Smooth muscle cell (in vitro differentiated cells): Measurements from ENCODE around the gene PDE4B. TPM values are rescaled to one million over a fixed set of nuclear protein-coding genes. Genes with fewer than 3 reads are reported as not detected.

Experiments used
- DNase-seq: peaks from one replicate; lab custom pipeline; 2025; ENCODE audit not compliant: unreplicated experiment; lab: John Stamatoyannopoulos, UW
- H2AFZ ChIP-seq: fragments of 200-600 bp; sonication (generic); 2 replicates; pipeline ENCODE4 v1.6.0; 2016; ENCODE audit warnings: antibody characterized with exemption, low read depth, mild to moderate bottlenecking
- H3F3A ChIP-seq: fragments of 200-600 bp; sonication (generic); 2 replicates; pipeline ENCODE4 v1.6.0; 2017; ENCODE audit warnings: antibody characterized with exemption, low read depth
- H3K27ac ChIP-seq: fragments of 200-600 bp; sonication (generic); 2 replicates; pipeline ENCODE4 v1.5.1; 2016; ENCODE audit warnings: low read depth, mild to moderate bottlenecking
- H3K27me3 ChIP-seq: fragments of 200-600 bp; sonication (generic); 2 replicates; pipeline ENCODE4 v1.6.1; 2016; ENCODE audit warnings: low read depth, mild to moderate bottlenecking
- H3K36me3 ChIP-seq: fragments of 200-600 bp; sonication (generic); 2 replicates; pipeline ENCODE4 v1.5.1; 2016; ENCODE audit warnings: low read depth
- H3K4me1 ChIP-seq: fragments of 200-600 bp; sonication (generic); 2 replicates; pipeline ENCODE4 v1.5.1; 2016; ENCODE audit warnings: low read depth
- H3K4me2 ChIP-seq: fragments of 200-600 bp; sonication (generic); 2 replicates; pipeline ENCODE4 v1.6.0; 2016; ENCODE audit warnings: mild to moderate bottlenecking
- H3K4me3 ChIP-seq: fragments of 200-600 bp; sonication (generic); 2 replicates; pipeline ENCODE4 v1.5.1; 2016; ENCODE audit warnings: mild to moderate bottlenecking
- H3K79me2 ChIP-seq: fragments of 200-600 bp; sonication (generic); 2 replicates; pipeline ENCODE4 v1.6.0; 2016; ENCODE audit warnings: low read depth, mild to moderate bottlenecking
- H3K9ac ChIP-seq: fragments of 200-600 bp; sonication (generic); 2 replicates; pipeline ENCODE4 v1.6.0; 2016; ENCODE audit warnings: low read depth
- H3K9me3 ChIP-seq: fragments of 200-600 bp; sonication (generic); replicated peaks from 2 replicates; pipeline ENCODE4 v1.5.1; 2016; ENCODE audit warnings: low read depth
- H4K20me1 ChIP-seq: fragments of 200-600 bp; sonication (generic); 2 replicates; pipeline ENCODE4 v1.6.0; 2016; ENCODE audit warnings: low read depth
- CTCF ChIP-seq: fragments of 200-600 bp; sonication (generic); IDR thresholded peaks from 2 replicates; pipeline ENCODE4 v1.5.1; 2017; ENCODE audit warnings: borderline replicate concordance, mild to moderate bottlenecking, antibody characterized with exemption; ENCODE audit not compliant: insufficient read depth, poor library complexity, severe bottlenecking
- WGBS: methylation state at CpG from one replicate; pipeline ENCODE4 v1.1.7; 2016; ENCODE audit warnings: low lambda C conversion rate; 5-methylcytosine and 5-hydroxymethylcytosine counted together
- polyA plus RNA-seq: library from polyadenylated mRNA; unstranded; fragments of >200 nt; fragmentation: Nextera tagmentation; extraction: Ambion mirVana; gene quantifications from 2 replicates; pipeline ENCODE4 v1.2.1, GENCODE V29; 2016
- total RNA-seq: library from RNA; depleted of rRNA; stranded (reverse); fragments of >200 nt; gene quantifications from 2 replicates; pipeline ENCODE4 v1.2.3, GENCODE V29; 2014

Gene PDE4B
- total and polyA plus RNA-seq, 2 experiments from 2014 or later, result 18.5 to 24.8 TPM

- H3K4me2 ChIP-seq, result no peak overlapping the region
- H2AFZ ChIP-seq, result no peak overlapping the region
- WGBS, result 28% methylated on average over 1 of the region's 1 CpG
- H3K4me1 ChIP-seq, result no peaks in the 10 kb centered on the region
- no peak overlapping the region for H3K9ac ChIP-seq
- no peaks in the 10 kb centered on the region for H3K27me3 ChIP-seq
- DNase-seq, result no peak
- no peaks in the 10 kb centered on the region for H3K36me3 ChIP-seq
- H3K9me3 ChIP-seq, result no peaks in the 10 kb centered on the region
- no peaks in the 10 kb centered on the region for H3F3A ChIP-seq
- H3K4me3 ChIP-seq, result no peak overlapping the region
- no peak for TF ChIP-seq CTCF
- no peaks in the 10 kb centered on the region for H4K20me1 ChIP-seq
- no peak overlapping the region for H3K27ac ChIP-seq
- H3K79me2 ChIP-seq, result no peaks in the 10 kb centered on the region
These were observed 505.8 kb downstream of the PDE4B start for GRCh38 chr1:66298464-66298863.

GRCh38 chr1:66300280-66300971 is 507.7 kb downstream of the PDE4B start:
- Histone ChIP-seq H3K4me3 (no peak overlapping the region), H3F3A (no peaks in the 10 kb centered on the region), H3K9me3 (no peaks in the 10 kb centered on the region), H3K36me3 (no peaks in the 10 kb centered on the region), H3K4me2 (peak overlapping the region; percentile 77), H3K27me3 (no peaks in the 10 kb centered on the region), H3K4me1 (no peaks in the 10 kb centered on the region), H2AFZ (peak overlapping the region; percentile 91), H3K79me2 (no peaks in the 10 kb centered on the region), H4K20me1 (no peaks in the 10 kb centered on the region), H3K27ac (peak overlapping the region; percentile 63), H3K9ac (no peak overlapping the region)
- no peak for DNase-seq
- no peak for TF ChIP-seq CTCF
- WGBS, result 82% methylated on average over 7 of the region's 7 CpGs

- H3K36me3 ChIP-seq, result no peaks in the 10 kb centered on the region
- peak overlapping the region; percentile 18 for H3K4me3 ChIP-seq
- H3K79me2 ChIP-seq, result no peaks in the 10 kb centered on the region
- 68% methylated on average over 4 of the region's 4 CpGs for WGBS
- H3K9me3 ChIP-seq, result no peaks in the 10 kb centered on the region
- H3K27ac ChIP-seq, result peak overlapping the region; percentile 63
- H3K4me2 ChIP-seq, result peak overlapping the region; percentile 77
- no peaks in the 10 kb centered on the region for H3K27me3 ChIP-seq
- no peak overlapping the region for H3K9ac ChIP-seq
- no peak for DNase-seq
- H2AFZ ChIP-seq, result peak overlapping the region; percentile 91
- H3F3A ChIP-seq, result no peaks in the 10 kb centered on the region
- H3K4me1 ChIP-seq, result no peaks in the 10 kb centered on the region
- TF ChIP-seq CTCF, result no peak
- H4K20me1 ChIP-seq, result no peaks in the 10 kb centered on the region
These were observed 508.3 kb downstream of the PDE4B start for GRCh38 chr1:66300972-66301451.
